HG02759 (cell line): Measurements from ENCODE around the gene VPS4B.

Source experiments
- ATAC-seq: cut with Tn5 transposase; IDR thresholded peaks from one replicate; pipeline ENCODE4 v1.9.1; 2021; ENCODE audit warnings: mild to moderate bottlenecking, moderate library complexity; ENCODE audit not compliant: unreplicated experiment

Gene VPS4B

DNA sequence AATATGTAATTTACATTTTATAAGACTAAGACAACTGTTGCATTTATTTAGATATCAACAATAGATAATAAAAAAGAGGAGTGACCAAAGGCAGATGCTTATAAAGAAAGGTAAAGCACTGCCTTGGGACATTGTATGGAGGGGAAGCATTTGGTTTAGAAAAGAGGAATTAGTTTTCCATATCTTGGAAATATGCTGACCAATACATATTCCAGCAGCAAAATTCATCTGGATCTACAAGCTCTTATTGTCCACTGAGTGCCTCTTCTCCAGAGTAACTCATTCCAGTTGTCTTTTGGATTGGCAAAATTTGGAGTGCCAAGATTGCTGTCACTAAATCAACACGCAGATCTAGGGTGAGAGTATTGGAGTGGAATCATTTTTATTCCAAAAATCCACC, 8.9 kb upstream of the VPS4B start:
- no peak for ATAC-seq

DNA sequence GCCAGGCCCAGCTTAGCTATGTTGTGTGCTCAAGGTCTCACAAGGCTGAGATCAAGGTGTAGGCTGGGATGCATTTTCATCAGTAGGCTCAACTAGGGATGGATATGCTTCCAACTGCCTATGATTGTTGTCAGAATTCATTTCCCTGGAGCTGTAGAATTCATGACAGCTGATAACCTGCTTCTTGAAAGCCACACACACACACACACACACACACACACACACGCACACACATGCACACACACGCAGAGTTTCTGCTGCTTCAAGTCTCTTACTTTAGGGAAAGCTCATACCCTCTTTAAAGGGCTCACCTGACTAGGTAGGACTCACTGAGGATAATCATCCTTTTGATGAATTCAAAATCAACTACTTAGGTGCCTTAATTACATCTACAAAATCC, 8.2 kb upstream of the VPS4B start:
- no peak for ATAC-seq

DNA sequence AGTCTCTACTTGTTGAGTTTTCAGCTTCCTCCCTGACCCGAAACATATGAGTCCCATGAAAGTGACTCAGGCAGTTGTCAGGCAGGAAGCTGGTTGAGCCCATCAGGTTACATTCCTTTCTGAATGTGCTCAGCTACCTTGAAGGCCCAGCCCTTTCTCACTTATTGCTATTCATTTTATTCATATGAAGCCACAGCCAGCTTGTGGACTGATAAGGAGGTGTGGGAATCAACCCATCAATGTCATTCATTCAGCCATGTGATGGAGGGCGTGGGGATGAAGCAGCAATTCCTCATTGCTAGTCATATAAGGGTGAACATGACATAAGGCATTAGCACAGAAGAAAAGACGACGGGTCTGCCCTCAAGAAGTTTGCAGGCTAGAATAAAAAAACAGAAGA, 5.3 kb upstream of the VPS4B start:
- ATAC-seq: no peak

DNA sequence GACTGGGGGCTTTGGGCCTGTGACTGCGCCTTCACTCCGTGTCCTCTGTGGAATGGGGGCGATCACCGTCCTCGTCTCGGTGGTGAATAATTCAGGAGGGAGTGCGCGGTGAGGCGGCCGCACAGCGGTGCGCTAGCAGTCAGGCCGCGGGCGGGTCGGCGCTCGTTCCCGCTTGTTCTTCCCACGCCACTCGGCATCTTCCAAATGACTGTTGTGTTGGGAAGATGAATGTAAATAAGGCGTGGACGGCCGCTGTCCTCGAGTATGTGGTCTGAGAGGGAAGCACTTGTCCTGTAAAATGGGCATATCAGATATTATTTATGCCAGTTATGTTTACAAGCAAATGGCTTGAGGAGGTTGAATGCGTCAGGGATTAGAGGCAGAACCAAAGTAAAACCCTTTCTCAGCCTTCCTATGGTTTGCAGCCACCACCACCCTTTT, 608 bp upstream of the VPS4B start:
- peak; percentile 37 for ATAC-seq

DNA sequence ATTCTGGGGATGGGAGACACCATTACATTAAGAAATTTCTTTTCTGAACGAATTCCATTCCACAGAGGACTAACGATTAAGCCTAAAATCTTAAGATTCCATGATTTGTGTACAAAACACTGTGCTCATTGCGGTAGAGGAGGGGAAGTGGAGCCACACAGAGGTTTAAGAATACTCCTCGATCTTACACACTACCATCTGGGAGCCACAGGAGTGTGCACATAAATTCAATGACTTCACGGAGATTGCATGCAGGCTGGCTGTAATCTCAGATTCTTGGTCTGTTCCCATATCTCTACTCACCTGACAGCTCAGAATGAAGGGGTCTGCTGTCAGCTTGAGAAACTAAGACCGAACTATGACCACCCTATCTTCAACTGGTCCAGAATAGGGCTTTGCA, 762 bp downstream of the VPS4B start:
- no peak for ATAC-seq

DNA sequence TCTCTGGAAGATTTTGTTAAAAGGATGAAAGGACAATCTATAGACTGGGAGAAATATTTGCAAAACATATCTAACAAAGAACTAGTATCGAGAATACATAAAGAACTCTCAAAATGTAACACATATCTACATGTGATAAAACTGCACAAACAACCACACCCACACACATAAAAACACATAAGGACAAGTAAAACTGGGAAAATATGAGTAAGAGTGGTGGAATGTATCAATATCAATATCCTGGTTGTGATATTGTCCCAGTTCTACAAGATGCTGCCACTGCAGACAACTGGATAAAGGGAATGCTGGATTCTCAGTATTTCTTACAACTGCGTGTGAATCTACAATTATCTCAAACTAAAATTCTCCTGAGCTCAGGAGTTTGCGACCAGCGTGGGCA, 9.3 kb downstream of the VPS4B start:
- ATAC-seq: no peak

DNA sequence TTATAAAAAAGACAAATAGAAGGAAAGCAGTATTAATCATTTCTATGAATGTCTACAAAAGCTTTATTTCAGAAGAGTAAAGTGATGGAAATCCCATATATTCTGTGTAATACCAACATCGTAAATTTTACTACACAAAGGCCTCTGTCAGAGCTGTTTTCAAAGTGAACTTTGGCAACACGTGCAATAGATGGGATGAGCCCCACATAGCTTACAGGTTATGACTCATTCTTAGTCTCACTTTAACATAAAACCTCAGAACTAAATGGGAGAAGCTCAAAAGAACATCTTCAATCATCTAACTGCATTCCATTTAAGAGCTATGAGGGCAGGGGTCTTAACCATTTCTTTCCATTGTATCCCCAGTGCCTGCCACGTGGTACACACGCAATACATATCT, 11.5 kb downstream of the VPS4B start:
- no peak for ATAC-seq

DNA sequence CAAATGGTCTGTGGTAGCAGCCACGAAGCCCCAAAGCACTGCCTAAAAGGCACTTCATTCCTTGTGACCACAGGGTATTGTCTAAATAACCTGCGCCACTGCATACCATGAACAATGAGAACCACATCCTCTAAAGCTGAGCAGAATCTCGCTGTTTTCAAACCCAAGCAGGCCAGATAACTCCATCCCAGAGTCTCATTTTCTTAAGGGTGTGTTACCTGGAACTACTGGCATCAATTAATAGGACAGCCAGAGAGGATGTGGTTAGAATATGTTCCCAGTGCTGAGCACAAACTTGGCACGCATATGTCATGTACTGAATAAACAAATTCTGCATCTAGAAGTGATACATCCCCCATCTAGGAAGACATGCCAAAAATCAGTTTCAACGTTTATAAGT, 13.0 kb downstream of the VPS4B start:
- no peak for ATAC-seq

DNA sequence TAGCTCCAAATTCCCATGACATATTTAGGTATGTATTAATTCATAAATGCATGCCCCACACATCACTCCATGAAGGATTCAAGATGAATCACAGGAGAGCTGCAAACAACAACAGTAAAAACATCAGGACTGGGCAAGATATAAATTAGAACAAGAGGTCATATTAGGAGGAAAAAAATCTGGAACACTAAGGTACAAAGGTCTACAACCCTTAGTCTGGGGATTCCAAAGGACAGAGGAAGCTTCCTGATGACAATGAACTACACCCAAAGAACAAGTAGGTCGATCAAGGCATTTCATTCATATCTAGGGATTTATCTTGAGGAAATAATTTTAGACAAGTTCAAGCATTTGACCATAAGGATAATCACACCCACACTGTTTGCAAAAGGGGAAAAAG, 14.5 kb downstream of the VPS4B start:
- ATAC-seq: no peak

DNA sequence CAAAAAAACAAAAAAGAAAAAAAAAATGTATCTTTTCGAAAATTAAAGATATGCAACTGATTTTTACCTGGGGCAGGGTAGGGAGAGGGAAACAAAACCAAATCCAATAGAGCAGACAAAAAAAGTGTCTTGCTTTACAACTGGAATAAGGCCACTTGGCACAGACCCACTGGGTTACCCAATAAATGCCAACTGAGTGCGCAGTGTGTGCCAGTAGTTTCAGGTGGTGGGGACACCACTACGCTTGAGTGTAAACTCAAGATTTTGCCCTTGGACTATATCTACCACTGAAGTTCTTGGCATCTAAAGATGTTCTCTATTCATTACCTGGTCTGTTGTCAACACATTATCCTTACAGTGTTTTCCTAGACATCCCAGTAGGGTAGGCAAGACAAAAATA, 16.3 kb downstream of the VPS4B start:
- no peak for ATAC-seq

DNA sequence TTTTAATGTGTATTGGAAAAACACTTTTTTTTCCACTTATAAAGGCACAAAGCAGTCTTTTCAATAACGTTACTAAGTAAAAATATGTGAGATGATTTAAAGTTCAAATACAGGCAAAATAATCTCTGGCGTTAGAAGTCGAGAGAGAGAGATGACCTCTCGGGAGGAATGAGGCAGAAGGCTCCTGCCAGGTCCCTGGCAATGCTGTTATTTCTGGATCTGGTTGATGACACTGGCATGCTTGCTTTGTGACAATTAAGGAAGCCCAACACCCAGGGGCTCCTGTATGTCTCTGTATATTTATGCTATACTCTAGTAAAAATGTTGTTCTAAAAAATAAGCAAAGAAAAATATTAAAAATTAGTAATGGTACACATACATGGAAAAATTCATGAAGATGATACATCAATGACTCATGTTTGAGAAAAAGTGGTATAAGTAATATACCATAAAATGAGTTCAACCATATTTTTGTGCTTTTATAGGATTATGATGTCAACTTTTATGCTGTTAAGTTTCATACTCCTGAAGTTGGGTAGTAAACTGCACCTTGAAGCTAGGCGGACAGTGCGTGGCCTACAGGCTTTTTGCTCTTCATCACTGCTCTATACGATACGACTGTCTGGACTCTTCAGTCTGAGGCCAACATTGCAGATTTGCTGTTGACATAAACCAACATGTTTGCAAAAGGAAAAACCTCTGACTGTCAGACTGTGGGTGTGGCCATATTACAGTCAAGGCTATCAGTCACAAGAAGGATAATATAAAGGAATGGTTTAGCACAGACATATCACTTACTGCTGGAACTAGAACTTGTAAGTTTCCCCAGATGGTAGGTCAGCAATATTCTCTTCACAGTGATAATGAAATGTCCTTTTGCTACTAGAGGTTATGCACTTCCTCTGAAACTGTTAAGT, 19.8 kb downstream of the VPS4B start:
- no peak for ATAC-seq

DNA sequence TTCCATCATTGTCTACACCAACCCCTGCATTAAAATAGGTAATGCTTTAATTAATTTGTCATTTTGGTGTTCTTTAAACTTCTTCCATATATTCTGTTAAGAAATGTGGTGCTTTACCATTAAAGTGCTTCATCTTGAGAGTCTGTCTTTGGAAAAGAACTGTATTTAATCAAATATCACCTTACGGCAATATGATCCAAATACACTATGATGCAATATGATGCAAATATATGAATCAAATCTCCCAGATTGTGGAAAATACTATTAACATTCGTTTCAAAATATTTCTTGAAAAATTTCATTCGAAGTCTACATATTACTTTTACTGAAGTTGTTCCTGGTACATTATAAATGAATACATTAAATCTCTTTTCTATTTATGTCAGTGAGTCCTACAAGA, 23.0 kb downstream of the VPS4B start:
- no peak for ATAC-seq

DNA sequence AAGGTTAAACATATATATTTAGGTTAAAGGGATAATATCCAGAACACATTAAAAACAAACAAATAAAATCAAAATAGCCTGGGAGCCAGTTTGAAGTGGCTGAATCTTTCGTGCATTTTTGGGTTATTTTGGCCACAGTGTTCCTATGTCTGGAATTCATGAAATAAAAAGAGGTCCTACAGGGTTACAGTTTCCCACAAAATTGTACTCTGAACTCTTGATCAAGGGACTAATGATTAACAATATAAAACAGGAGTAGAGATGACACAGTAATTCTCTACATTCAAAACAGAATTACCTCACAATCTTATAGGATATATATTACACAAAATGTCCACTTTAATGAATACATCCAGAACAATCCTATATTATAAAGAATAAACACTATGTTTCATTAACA, 24.9 kb downstream of the VPS4B start:
- no peak for ATAC-seq

DNA sequence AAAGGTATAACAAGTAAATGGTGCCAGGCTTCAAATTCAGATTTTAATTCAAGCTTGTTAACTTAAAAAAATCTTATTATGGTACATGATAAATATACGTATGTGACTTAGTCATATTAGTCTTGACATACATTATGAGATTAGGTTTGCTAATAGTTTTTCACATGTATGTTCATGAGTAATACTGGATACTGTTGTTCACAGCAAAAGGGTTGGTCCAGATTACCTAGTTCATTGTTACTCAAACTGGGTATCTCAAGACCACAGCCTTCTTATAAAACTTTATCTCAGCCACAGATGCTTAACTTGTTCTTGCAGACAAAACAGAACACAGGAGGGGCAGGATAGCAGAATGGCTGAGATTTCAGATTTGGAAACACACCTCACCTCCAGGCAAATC, 26.8 kb downstream of the VPS4B start:
- ATAC-seq: no peak

DNA sequence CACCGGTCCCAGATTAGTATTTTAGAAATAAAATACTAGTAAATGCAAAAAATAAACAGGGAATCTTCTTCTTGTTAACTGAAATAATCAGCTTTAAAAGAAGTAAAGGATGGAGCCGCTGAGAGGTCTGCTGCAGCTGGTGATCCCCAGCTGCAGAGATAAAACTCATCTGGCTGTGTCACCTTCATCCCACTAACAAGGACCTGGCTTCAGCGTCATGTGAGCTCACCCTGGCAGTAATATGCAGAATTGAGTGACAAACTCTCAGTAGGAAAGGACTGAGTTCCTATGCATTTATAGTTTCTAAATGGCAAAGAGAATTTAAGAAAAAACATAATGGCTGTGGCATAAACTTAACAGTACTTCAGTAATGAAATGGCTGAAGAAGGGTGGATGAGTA, 27.3 kb downstream of the VPS4B start:
- ATAC-seq: no peak

DNA sequence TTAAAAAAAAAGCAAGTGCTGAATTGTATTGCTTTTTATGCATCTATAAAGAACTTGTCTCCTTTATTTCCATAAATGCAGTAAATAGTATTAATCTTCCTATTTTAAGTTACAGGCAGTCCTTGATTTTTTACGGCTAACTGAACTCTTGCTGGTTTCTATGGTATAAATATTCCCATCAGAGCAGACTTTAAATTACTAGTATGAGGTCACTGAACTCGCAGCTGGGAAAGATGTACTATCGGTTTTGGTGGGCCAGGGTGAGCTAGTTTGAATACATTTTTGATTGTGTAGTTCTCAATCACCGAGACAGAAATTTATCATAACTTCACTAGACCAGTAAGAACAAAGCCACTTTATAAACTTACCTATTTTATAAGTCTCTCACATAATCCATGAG, 34.4 kb downstream of the VPS4B start:
- ATAC-seq: no peak

DNA sequence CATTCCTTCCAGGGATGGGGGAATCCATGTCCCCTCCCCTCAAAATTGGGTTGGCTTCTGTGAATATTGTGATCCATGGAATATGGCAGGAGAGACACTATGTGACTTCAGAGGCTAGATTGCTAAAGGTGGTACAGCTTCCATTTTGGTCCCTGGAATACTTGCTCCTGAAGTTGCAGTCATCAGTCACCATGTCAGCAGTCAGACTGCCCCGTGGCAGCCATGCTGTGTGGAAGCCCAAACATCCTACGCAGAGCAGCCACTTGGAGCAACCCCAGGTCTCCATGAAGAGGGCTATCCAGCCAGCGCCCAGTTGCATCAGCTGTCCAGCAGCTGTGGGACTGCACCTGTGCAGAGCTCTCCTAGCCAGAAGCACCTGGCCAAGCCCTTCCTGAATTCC, 39.4 kb downstream of the VPS4B start:
- ATAC-seq: no peak

DNA sequence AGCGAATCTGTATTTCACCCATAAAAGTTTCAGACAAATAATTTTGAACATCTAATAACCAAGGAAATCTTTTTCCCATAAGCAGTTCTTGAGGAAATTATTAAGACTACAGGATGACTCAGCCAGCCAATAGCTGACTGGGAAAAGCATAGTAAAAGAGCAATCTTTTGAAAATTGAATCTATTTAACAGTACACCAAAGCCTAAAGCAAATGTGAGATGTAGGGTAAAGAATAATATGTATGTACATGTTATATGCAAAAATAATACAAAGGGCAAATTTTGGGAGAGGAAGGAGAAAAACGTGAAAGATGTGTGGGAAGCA, 42.7 kb downstream of the VPS4B start:
- ATAC-seq: no peak

DNA sequence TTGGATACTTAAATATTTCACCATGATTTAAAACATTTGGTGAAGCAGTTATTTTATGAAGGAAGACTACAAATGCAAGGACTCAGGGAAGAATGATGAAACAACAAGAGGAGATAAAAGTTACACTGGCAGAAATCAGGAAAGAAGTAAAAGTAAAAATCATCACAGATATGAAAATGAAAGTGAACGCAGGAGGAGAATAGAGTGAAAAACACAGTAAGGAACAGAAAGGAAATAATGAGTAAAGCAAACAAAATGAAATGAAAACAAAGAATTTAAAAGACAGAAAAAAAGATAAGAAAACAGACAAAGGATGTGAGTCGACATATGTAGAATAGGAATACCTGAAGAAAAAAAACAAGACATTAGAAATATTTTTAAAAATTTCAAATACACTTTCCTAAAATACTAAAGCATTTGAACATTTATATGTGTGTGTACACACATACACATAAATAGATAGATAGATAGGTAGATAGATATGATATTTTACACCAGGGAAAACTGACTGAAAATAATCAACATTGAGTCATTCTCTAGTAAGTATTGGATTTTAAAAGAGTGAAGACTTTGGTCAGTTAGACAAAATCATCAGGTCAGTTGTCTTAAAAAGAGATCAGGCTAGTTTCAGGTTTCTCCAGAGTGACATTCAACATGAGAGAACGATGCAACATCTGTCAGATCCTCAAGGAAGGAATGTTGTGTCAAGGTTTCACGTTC, 43.2 kb downstream of the VPS4B start:
- ATAC-seq: no peak

DNA sequence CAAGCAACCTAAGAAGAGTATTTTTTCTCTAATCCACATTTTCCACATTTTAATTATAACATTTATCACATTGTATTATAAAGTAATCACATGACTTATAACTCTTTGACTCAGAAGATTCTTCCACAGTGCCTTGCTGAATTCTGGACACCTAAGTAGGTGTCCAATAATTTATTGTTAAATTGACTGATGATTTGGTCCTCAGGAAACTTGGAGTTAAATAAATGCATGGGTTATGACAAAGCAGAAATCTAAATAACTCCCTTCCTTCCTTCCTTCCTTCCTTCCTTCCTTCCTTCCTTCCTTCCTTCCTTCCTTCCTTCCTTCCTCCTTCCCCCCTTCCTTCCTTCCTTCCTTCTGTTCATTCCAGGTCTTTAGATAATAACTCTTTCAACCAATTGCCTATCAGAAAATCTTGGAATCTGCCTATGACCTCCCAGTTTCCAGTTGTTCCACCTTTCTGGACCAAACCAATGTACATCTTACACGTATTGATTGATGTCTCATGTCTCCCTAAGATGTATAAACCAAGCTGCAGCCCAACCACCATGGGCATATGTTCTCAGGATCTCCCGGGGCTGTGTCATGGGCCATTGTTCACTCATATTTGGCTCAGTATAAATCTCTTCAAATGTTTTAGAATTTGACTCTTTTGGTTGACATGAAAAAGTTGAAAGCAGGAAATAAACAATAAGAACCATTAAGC, 44.8 kb downstream of the VPS4B start:
- no peak for ATAC-seq

DNA sequence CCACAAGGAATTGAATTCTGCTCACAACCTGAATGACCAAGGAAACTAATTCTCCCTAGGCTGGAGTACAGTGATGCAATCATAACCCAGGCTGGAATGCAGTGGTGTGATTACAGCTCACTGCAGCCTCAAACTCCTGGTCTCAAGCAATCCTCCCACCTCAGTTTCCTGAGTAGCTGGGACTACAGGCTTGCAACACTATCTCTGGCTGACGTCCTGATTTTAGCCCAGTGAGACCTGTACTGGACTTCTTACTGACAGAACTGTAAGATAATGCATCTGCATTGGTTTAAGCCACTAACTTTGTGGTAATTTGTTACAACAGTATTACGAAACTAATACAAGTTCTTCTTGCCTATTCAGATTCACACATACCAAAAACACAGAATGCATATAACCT, 45.7 kb downstream of the VPS4B start:
- no peak for ATAC-seq

DNA sequence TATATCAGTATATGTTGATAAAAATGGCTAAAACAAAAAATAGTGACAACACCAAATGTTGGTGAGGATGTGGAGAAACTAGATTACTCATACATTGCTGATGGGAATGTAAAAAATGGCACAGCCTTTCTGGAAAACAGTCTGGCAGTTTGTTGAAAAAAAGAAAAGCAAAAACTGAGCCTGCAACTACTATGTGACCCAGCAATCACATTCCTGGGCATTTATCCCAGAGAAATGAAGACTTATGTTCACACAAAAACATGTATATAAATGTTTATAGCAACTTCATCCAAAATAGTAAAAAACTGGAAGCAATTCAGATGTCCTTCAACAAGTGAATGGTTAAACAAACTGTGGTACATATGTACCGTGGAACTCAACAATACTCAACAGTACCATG, 47.7 kb downstream of the VPS4B start:
- ATAC-seq: no peak
